SK-N-SH (cell line): ENCODE data around the gene PLEKHG5.

Experiments used
- CTCF ChIP-seq: fragments of 200-600 bp; sonication (generic); IDR thresholded peaks from 2 replicates; pipeline ENCODE4 v1.6.1; 2017; ENCODE audit warnings: antibody characterized with exemption, mild to moderate bottlenecking, moderate library complexity
- FOSL2 ChIP-seq: IDR thresholded peaks from 2 replicates; pipeline ENCODE4 v1.4.0; 2012; ENCODE audit warnings: low read depth, mild to moderate bottlenecking, moderate library complexity, borderline replicate concordance
- FOXM1 ChIP-seq: IDR thresholded peaks from 2 replicates; pipeline ENCODE4 v1.4.0; 2012; ENCODE audit warnings: low read depth, mild to moderate bottlenecking
- MAX ChIP-seq: IDR thresholded peaks from 2 replicates; pipeline ENCODE4 v1.4.0; 2012; ENCODE audit warnings: low read depth
- MEF2A ChIP-seq: IDR thresholded peaks from 2 replicates; pipeline ENCODE4 v1.4.0; 2012; ENCODE audit warnings: low read depth, borderline replicate concordance
- NRF1 ChIP-seq: IDR thresholded peaks from 2 replicates; pipeline ENCODE4 v1.6.1; 2012; ENCODE audit warnings: low read depth, mild to moderate bottlenecking, low read length
- RAD21 ChIP-seq: IDR thresholded peaks from 2 replicates; pipeline ENCODE4 v1.6.1; 2012; ENCODE audit warnings: mild to moderate bottlenecking, low read length
- TAF1 ChIP-seq: IDR thresholded peaks from 2 replicates; pipeline ENCODE4 v1.6.1; 2012; ENCODE audit warnings: low read depth, mild to moderate bottlenecking, low read length, moderate library complexity, borderline replicate concordance
- YY1 ChIP-seq: IDR thresholded peaks from 2 replicates; pipeline ENCODE4 v1.4.0; 2012; ENCODE audit warnings: low read depth, mild to moderate bottlenecking
- ZBTB33 ChIP-seq: IDR thresholded peaks from 2 replicates; pipeline ENCODE4 v1.4.0; 2012; ENCODE audit warnings: low read depth, borderline replicate concordance

- TF ChIP-seq YY1 (no peak), TAF1 (no peak), CTCF (no peak), FOSL2 (no peak), RAD21 (no peak), ZBTB33 (no peak), MAX (no peak), FOXM1 (no peak), NRF1 (no peak), MEF2A (no peak)
Observed at GRCh38 chr1:6441586-6441985, 49.9 kb downstream of the PLEKHG5 start.
